Astrocyte of the cerebellum (primary cell): ENCODE data around the gene CHST15.

Experiments used
- DNase-seq: peaks from one replicate; pipeline ENCODE4 v3.0.0-alpha.2; 2011; ENCODE audit warnings: low read depth
- H3K4me3 ChIP-seq: 2 replicates; pipeline ENCODE4 v1.5.1; 2011; ENCODE audit warnings: mild to moderate bottlenecking, low read depth, low read length, moderate library complexity
- CTCF ChIP-seq: IDR thresholded peaks from 2 replicates; pipeline ENCODE4 v1.5.1; 2012; ENCODE audit warnings: low read length, low read depth, moderate library complexity, mild to moderate bottlenecking; ENCODE audit errors: missing control alignments
- in situ Hi-C: cut with HindIII; loops from 2 replicates; pipeline ENCODE4 v1.10.0; 2017; ENCODE audit warnings: low sequenced_read_pairs

CHST15 gene

GRCh38 chr10:124050021-124051015 is 43.1 kb downstream of the CHST15 start:
- no peak for DNase-seq
- H3K4me3 ChIP-seq: no peak overlapping the region
- TF ChIP-seq CTCF: no peak
- in situ Hi-C loops: no loop called here

GRCh38 chr10:124049484-124049883 is 43.9 kb downstream of the CHST15 start:
- H3K4me3 ChIP-seq: no peak overlapping the region
- in situ Hi-C loops: no loop called here
- no peak for DNase-seq
- no peak for TF ChIP-seq CTCF

- in situ Hi-C loops: no loop called here
- TF ChIP-seq CTCF: no peak
- DNase-seq: peak; percentile 50
- H3K4me3 ChIP-seq: no peak overlapping the region
Measured at GRCh38 chr10:124048371-124049290, 44.8 kb downstream of the CHST15 start.

GRCh38 chr10:124047427-124048152 is 45.8 kb downstream of the CHST15 start:
- in situ Hi-C loops: no loop called here
- TF ChIP-seq CTCF: no peak
- H3K4me3 ChIP-seq: no peak overlapping the region
- no peak for DNase-seq

GRCh38 chr10:124045801-124046355 is 47.5 kb downstream of the CHST15 start:
- H3K4me3 ChIP-seq: no peak overlapping the region
- in situ Hi-C loops: no loop called here
- DNase-seq: no peak
- no peak for TF ChIP-seq CTCF
